ENCODE results near the gene MC5R.
A peak's percentile ranks its signal among the peaks of the same experiment; 100 is the strongest.

MC5R gene

DNA sequence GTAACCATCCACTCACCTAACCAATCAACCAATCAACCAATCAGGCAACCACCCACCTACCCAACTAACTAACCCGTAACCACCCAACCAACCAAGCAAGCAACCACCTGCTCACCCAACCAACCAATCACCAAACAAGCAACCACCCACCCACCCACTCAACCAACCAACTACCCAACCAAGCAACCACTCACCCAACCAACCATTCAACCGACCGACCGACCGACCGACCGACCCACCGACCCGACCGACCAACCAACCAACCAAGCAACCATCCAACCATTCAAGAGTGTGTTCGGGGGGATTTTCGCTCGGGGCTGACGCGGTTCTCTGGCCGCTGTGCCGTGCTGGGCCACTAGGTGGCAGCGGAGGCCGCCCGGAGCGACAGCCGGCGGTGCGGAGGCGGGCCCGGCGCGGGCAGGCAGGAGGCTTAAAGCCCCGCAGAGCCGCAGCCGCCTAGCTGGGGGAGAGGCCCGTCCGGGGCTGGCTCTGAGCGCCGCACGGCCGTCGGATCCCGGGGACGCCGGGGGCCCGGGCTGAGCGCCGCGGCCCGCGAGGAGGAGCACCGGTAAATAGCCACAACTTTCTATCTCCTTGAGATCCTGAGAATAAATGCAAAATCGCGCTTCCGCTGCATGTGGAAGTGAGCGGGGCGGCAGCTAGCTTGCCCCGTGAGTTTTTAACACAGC is at the start of gene MC5R:
Gene MC5R (plus strand): TSS at position 443 of the 689 bp plus-strand sequence. CDS start 1,617 bp downstream, outside the sequence.
- FAIRE-seq, result no peak

DNA sequence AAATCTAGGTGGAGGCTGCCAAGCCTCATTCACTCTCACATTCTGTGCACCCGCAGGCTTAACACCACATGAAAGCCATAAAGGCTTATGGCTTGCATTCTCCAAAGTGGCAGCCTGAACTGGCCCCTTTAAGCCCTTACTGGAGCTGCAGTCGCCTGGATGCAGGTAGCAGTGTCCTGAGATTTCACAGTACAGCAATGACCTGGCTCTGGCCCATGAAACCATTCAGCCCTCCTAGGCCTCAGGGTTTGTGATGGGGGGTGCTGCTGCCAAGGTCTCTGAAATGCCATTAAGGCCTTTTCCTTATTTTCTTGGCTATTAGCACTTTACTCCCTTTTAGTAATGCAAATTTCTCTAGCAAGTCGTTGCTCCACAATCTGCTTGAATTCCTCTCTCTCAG is 48.9 kb upstream of the MC5R start:
- no peak for FAIRE-seq

DNA sequence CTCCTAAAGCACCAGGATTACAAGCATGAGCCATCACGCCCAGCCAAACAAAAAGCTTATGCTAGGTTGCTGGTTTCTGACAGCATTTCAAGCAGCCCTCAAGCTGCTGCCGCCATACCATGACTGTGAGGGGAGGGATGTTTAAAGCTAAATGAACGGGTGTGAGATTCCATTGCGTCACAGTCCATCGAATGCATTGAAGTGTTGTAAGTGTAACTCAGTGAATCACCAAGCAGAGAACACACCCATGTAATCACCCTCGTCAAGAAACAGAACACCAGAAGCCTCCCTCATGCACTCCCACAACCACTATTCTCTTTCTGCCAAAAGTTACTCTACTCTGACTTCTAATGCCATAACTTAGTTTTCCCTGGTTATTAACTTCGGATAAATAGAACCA is 32.8 kb upstream of the MC5R start:
- no peak for FAIRE-seq

DNA sequence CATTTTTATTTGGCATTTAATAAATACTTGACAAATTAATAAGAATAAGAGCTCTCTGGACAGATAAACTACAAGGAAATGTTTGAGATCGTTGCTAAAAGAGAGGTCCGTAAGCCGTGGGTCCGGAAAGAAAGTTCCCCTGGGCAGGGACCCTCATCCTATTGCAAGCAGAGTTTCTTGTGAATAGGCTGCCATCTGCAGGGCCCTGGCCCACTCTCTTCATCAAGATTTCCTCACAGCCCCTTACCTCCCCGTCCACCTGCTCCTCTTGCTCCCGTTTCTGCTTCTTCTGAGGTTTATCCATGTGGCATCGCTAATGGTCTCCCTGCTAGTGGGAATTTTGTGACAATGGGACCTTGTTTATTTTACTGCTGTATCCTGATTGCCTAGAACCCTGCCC is 30.1 kb upstream of the MC5R start:
- no peak for FAIRE-seq

DNA sequence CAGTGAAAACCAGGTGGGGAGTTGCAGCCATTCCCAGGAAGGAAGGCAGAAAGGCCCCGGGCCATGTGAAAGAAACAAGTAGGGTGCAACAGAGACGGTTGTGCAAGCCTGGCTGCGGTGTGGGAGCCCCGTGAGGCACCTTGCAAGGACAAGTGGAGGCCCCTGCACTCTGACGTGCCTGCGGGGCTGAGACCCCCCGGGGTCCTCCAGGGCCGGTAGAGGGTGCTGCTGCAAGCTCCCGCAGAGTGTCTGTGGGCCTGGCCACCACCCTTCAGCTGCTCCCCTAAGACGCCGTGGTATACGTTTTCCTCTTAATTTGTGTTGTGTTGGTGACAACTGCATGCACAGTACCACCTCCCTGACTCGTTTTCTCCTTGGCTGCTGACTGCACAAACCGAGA is 27.4 kb upstream of the MC5R start:
- FAIRE-seq, result no peak

GRCh38 chr18:13797157-13797611 is 26.8 kb upstream of the MC5R start:
- no peak for FAIRE-seq

GRCh38 chr18:13799396-13799795 is 24.6 kb upstream of the MC5R start:
- no peak for FAIRE-seq

GRCh38 chr18:13800505-13801259 is 23.3 kb upstream of the MC5R start:
- no peak for FAIRE-seq

DNA sequence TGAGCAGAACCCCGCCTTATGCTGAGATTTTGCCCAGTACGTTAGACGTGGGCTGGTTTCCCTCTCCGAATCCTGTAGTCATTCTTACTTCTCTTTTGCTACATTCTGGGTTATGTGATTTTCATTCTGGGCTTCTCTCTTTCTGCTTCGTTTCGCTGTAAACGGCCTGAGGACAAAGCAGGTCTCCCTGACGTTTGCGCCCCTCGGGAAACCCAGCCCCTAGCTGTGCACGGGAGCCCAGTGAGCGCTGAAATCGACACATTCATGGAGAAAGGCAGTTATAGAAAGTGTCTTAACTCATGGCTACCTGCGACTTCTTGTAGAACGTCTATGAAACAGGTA is 22.7 kb upstream of the MC5R start:
- no peak for FAIRE-seq

DNA sequence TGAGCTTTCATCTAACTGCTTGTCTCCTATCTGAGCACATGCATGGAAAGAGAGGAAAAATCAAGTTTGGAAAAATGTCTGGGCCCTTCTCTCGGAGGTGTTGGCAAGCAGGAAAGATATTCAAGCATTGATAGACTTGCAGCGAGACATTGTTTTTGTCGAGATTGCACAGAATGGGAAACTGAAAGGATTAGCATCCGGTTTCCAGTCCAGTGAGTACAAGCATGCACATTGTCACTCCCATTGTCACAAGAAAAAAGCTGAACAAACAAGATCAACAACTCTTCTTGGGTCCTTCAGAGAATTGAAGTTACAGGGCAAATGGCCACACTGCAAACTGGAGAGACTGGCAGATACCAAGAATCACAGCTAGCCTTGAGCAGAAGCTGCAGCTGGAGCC is 19.6 kb upstream of the MC5R start:
- FAIRE-seq, result no peak

GRCh38 chr18:13808294-13809042 is 15.5 kb upstream of the MC5R start:
- no peak for FAIRE-seq

DNA sequence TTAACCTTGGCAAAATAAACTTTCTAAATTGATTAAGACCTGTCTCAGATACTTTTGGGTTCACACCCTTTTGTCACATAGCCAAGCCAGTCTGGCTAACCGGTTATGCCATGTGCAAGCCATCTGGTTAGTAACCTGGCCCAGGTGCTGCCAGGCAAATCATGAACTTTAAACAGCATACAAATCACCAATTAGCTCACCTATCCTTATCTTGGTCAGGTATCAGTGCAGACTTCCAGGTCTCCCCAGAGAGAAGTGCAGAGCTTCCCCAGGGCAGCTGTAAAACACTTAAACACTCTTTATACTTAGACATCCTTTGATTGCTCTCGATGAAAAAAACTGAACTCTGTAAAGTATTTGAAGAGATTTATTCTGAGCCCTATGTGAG is 14.9 kb upstream of the MC5R start:
- no peak for FAIRE-seq

- no peak for FAIRE-seq
Measured at GRCh38 chr18:13809531-13810255, 14.3 kb upstream of the MC5R start.

DNA sequence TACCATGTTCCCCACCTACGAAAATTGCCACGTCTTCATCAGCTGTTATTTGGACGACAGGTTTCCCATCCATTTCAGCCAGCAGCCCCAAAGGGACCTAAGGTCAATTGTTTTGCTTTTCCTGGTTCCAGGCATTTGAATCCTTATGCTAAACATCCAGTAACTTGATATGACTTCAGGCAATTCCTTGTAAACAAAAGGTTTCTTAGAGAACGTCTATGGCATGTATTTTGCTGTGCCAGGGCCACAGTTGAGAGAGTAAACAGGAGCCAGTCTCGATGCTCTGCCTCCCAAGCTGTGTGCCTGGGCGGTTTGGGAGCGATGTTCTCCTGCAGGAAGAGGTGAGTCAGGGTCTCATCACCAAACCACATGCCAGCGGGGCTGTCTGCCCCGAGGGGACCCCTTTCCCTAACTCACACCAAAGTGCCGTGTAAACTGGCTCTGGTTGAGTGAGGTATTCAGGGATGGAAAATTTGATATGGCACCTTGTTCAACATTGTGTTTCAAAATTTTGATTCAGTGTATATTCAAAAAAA is 12.9 kb upstream of the MC5R start:
- no peak for FAIRE-seq

GRCh38 chr18:13811993-13812392 is 12.0 kb upstream of the MC5R start:
- FAIRE-seq, result no peak

GRCh38 chr18:13813271-13813849 is 10.6 kb upstream of the MC5R start:
- peak; percentile 83 for FAIRE-seq

DNA sequence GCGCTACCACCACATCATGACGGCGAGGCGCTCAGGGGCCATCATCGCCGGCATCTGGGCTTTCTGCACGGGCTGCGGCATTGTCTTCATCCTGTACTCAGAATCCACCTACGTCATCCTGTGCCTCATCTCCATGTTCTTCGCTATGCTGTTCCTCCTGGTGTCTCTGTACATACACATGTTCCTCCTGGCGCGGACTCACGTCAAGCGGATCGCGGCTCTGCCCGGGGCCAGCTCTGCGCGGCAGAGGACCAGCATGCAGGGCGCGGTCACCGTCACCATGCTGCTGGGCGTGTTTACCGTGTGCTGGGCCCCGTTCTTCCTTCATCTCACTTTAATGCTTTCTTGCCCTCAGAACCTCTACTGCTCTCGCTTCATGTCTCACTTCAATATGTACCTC is 2.3 kb downstream of the MC5R start:
- no peak for FAIRE-seq

DNA sequence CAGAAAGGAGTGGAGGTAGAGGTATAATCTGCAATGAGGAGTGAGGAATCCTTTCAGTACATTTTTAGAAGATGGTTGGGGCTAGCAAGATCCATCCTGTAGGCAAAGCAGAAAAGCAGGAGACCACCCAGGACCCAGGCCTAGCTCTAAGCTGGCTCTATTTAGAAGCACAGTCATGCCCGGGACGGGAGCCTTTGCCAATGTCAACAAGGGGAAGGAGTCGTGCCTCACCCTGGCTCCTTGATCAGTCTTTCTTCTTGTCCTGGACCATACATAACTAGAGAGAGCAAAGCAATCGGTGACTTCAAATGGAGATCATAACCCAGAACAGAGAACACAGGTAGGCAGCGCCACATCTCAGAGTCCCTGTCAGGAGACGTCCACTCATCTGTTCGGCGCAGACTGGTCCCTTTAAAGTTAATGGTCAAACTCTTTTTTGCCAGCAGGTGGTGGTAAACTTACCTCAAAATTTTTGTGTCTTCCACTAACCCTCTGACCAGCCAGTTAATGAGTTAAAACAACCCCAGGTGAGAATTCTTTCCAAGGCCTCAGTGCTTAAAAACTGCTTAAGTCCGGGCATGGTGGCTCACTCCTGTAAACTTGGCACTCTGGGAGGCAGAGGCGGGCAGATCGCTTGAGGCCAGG is 8.0 kb downstream of the MC5R start:
- FAIRE-seq, result no peak

- no peak for FAIRE-seq
Measured at GRCh38 chr18:13834496-13835015, 10.6 kb downstream of the MC5R start.

GRCh38 chr18:13835202-13835601 is 11.3 kb downstream of the MC5R start:
- no peak for FAIRE-seq

DNA sequence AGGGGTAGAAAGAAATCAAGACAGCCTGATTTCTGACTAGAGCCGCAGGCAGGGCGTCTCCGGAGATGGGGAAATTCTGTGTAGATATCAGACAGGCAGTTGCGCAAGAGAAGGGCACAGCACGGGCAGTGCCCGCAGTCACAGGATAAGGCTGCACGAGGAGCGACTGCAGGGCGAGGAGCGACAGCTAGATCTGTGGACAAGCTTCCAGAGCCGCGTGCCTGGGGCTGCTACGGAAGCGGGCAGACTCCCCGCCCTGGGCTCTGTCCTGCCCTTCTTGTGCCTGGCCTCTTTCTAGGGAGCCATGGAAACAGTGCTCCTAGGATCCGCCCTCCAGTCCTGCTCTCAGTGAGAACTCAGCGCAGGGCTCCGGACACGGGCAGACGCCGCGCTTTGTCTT is 12.6 kb downstream of the MC5R start:
- no peak for FAIRE-seq

DNA sequence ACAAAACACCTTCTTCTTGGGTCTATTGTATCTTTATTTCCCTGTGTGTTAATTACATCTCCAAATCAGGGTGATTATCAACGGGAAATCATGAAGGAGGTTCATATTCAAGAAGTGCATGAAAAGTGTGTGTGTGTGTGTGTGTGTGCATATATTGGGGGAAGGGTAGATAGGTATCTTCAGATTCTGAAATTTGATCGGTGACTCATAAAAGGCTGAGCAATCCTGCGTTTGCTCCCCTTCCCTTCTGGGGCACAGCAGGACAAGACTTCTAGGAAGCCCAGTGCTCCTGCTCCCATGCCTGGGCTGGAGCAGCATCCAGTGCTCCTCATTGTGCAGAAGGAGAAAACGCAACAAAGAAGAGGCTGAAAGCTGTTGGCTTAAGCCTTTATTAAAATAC is 25.8 kb downstream of the MC5R start:
- no peak for FAIRE-seq

All from A204.1 (cell line).